Colonic mucosa (tissue), 4 donors: ENCODE results near the gene MESP1. TPM values are rescaled to one million over a fixed set of nuclear protein-coding genes. Genes with fewer than 3 reads are reported as not detected.

Source experiments
- DNase-seq: peaks from one replicate; pipeline ENCODE4 v3.0.0-alpha.2; 2020
- H3K27ac ChIP-seq: fragments of 200-600 bp; one replicate; pipeline ENCODE4 v1.8.0; 2021
- H3K27me3 ChIP-seq: fragments of 200-600 bp; one replicate; pipeline ENCODE4 v1.8.0; 2021
- H3K36me3 ChIP-seq: fragments of 200-600 bp; one replicate; pipeline ENCODE4 v1.8.0; 2021
- H3K4me1 ChIP-seq: fragments of 200-600 bp; one replicate; pipeline ENCODE4 v1.8.0; 2021; ENCODE audit warnings: mild to moderate bottlenecking
- H3K4me3 ChIP-seq: fragments of 200-600 bp; one replicate; pipeline ENCODE4 v1.8.0; 2021
- H3K9ac ChIP-seq, 2 donors: one replicate each; pipeline ENCODE4 v1.7.0; 2013; ENCODE audit warnings: control low read depth in 2 of 2, low read depth in 2 of 2, low read length in 2 of 2
- H3K9me3 ChIP-seq: fragments of 200-600 bp; one replicate; pipeline ENCODE4 v1.8.0; 2021
- intact Hi-C: fragments of 100-400 bp; cut with DNase I; formaldehyde crosslinking; loops from one replicate; pipeline ENCODE4 v1.14.1; 2022
- total RNA-seq, 2 donors: library from RNA; stranded (reverse); fragmentation: NEBNext Ultra II Directional in 1 of 2; extraction: Animal tissue kit (Norgen Biotek cat#: 25700) in 1 of 2; gene quantifications; one replicate each; pipeline ENCODE4 v1.2.1, GENCODE V29; 2021
- TF ChIP-seq, protein P1 (sequence below): fragments of 200-600 bp; IDR thresholded peaks from one replicate; pipeline ENCODE4 v1.8.0; 2022; ENCODE audit warnings: antibody characterized with exemption, mild to moderate bottlenecking
- donor health status: healthy.
- donor health status: DM: no; HTN: no; CAD: no.
- donor health status: DM: no; HTN: no; CAD: no.

MESP1 gene
- total RNA-seq, 2 donors from 2014 or later = 10.5 to 11.1 TPM

GRCh38 chr15:89743011-89743410 lies 8.0 kb downstream of the MESP1 start:
- TF ChIP-seq, protein P1, sequence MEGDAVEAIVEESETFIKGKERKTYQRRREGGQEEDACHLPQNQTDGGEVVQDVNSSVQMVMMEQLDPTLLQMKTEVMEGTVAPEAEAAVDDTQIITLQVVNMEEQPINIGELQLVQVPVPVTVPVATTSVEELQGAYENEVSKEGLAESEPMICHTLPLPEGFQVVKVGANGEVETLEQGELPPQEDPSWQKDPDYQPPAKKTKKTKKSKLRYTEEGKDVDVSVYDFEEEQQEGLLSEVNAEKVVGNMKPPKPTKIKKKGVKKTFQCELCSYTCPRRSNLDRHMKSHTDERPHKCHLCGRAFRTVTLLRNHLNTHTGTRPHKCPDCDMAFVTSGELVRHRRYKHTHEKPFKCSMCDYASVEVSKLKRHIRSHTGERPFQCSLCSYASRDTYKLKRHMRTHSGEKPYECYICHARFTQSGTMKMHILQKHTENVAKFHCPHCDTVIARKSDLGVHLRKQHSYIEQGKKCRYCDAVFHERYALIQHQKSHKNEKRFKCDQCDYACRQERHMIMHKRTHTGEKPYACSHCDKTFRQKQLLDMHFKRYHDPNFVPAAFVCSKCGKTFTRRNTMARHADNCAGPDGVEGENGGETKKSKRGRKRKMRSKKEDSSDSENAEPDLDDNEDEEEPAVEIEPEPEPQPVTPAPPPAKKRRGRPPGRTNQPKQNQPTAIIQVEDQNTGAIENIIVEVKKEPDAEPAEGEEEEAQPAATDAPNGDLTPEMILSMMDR = no peak
- Histone ChIP-seq H3K9ac (no peak overlapping the region), H3K4me1 (peaks cover under 1% of the 10 kb centered on the region), H3K27ac (no peak overlapping the region), H3K9me3 (no peaks in the 10 kb centered on the region), H3K36me3 (no peaks in the 10 kb centered on the region), H3K4me3 (no peak overlapping the region), H3K27me3 (no peaks in the 10 kb centered on the region)
- intact Hi-C loops = loop anchor here (10.0 kb wide), 1 partner anchor 332 kb away; no protein-coding TSS in a partner anchor
- DNase-seq = no peak

DNA sequence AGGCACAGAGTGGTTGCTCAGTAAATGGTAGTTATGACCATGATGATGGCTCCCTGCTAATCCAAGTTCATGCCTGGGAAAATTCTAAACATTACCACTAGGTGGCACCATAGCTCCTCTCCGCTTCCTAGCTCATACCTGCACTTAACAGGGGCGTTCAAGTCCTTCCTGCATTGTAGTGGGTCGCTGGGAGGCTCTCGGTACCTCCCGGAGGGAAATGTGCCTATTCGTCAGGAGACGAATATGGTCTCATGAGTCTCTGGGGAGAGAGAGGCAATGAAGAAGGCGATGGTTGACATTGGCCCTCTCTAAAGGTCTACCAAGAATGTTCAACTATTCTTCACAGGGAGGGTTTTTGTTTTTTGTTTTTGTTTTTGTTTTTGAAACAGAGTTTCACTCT lies 10.9 kb downstream of the MESP1 start:
- Histone ChIP-seq H3K27me3 (no peaks in the 10 kb centered on the region), H3K9ac (no peak overlapping the region), H3K4me3 (no peak overlapping the region), H3K4me1 (no peaks in the 10 kb centered on the region), H3K27ac (no peak overlapping the region), H3K36me3 (no peaks in the 10 kb centered on the region), H3K9me3 (no peaks in the 10 kb centered on the region)
- TF ChIP-seq, protein P1 = peak; percentile 94
- peak; percentile 77 for DNase-seq
- intact Hi-C loops = loop anchor here (10.0 kb wide), 1 partner anchor 335 kb away; no protein-coding TSS in a partner anchor

DNA sequence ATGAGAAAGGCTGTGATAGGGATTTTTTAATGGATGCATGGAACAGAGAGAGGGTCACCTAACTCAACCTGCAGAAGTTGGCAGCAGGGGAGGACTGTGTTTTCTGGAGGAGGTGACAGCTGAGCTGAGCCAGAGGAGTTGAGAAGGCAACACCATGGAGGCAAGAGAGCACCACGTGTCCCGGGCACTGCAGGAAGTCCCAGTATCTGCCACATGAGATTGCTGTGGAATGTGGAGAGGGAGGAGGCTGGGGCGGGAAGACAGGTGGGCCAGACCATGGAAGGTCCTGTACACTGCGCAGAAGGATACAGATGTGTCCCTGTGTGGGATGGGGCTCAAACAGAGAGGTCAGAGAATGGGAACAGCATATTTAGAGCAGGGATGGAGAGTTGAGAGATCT lies 15.3 kb downstream of the MESP1 start:
- no peaks in the 10 kb centered on the region for H3K27me3 ChIP-seq
- no peak overlapping the region for H3K27ac ChIP-seq
- no peaks in the 10 kb centered on the region for H3K36me3 ChIP-seq
- H3K4me1 ChIP-seq = no peaks in the 10 kb centered on the region
- TF ChIP-seq, protein P1 = no peak
- no peak overlapping the region for H3K4me3 ChIP-seq
- no peak overlapping the region for H3K9ac ChIP-seq
- H3K9me3 ChIP-seq = no peaks in the 10 kb centered on the region
- no peak for DNase-seq
- intact Hi-C loops = loop anchor here (10.0 kb wide), 1 partner anchor 91 kb away; no protein-coding TSS in a partner anchor

- no peak for DNase-seq
- Histone ChIP-seq H3K9me3 (no peaks in the 10 kb centered on the region), H3K4me1 (no peaks in the 10 kb centered on the region), H3K36me3 (no peaks in the 10 kb centered on the region), H3K9ac (no peak overlapping the region), H3K4me3 (no peak overlapping the region), H3K27ac (no peak overlapping the region), H3K27me3 (no peaks in the 10 kb centered on the region)
- intact Hi-C loops = loop anchor here (10.0 kb wide), 1 partner anchor 88 kb away; no protein-coding TSS in a partner anchor
- TF ChIP-seq, protein P1 = no peak
Measured at GRCh38 chr15:89732451-89733172, 18.4 kb downstream of the MESP1 start.

DNA sequence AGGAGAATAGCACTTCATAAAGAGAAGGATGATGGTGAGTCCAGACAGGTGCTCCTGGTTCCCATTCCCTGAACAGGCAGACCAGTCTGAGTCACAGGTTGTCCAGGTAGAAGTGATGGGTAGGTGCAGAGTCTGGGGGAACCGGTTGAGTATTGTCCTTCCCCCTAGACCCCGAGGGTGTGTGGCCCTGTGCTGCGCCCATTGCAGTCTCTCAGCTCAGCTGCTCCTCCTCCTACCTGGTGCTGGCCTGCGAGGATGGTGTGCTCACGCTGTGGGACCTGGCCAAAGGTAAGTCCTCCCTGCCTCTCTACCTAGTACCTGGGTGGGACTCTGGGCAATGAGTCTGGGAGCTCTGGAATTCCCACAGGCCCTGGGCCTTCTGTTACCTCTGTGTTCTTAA lies 19.8 kb downstream of the MESP1 start:
- DNase-seq = no peak
- Histone ChIP-seq H3K27ac (no peak overlapping the region), H3K27me3 (no peaks in the 10 kb centered on the region), H3K4me3 (no peak overlapping the region), H3K4me1 (no peaks in the 10 kb centered on the region), H3K9me3 (no peaks in the 10 kb centered on the region), H3K36me3 (no peaks in the 10 kb centered on the region), H3K9ac (no peak overlapping the region)
- intact Hi-C loops = loop anchor here (10.0 kb wide), 1 partner anchor 86 kb away; no protein-coding TSS in a partner anchor
- TF ChIP-seq, protein P1 = no peak
